Left ventricle myocardium superior (tissue), 1 donor: ENCODE results near the gene POMT1. TPM values are rescaled to one million over a fixed set of nuclear protein-coding genes. Genes with fewer than 3 reads are reported as not detected.
"Not testable (repeated sequence)": the region's sequence is repeated elsewhere in the genome, so short reads cannot be mapped to it uniquely, and the experiment has no call there.

Source experiments
- ATAC-seq: fragments of 200-7000 bp; cut with Tn5 transposase; one replicate; pipeline ENCODE4 v1.9.1; 2020; ENCODE audit warnings: mild to moderate bottlenecking, moderate library complexity
- DNase-seq: peaks from one replicate; pipeline ENCODE4 v3.0.0-alpha.2; 2020
- intact Hi-C: fragments of 100-400 bp; cut with micrococcal nuclease; formaldehyde crosslinking; loops from one replicate; pipeline ENCODE4 v1.11.0; 2022
- total RNA-seq: library from RNA; stranded (reverse); fragmentation: NEBNext Ultra II Directional; extraction: Animal tissue kit (Norgen Biotek cat#: 25700); gene quantifications from one replicate; pipeline ENCODE4 v1.2.1, GENCODE V29; 2021
- donor health status: DM: no; HTN: yes; CAD: no; lungs with severe emphysema.

The POMT1 gene
- total RNA-seq, 1 donor from 2014 or later: 19.9 TPM

DNA sequence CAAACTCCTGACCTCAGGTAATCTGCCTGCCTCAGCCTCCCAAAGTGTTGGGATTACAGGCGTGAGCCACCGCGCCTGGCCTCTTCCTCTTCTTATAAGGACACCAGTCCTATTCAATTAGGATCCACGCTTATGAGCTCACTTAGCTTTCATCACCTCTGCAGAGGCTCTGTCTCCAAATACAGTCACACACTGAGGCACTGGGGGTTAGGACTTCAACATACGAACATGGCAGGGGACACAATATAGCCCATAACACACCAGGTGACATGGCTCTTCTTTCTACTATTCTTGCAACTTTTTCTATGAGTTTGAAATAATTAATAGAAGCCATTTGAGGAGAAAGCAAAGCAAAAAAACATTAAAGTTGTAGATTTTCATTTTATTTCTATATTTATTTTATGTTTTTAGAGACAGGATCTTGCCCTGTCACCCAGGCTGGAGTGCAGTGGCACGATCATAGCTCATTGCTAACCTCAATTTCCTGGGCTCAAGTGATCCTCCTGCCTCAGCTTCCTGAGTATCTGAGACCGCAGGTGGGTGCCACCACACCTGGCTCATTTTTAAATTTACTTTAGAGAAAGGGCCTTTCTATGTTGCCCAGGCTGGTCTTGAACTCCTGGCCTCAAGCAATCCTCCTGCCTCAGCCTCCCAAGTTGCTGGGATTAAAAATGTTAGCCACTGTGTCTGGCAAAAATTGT is 36.7 kb downstream of the POMT1 start:
- intact Hi-C loops: no loop called here
- ATAC-seq: no peak
- DNase-seq: no peak

GRCh38 chr9:131543141-131543540 is 40.4 kb downstream of the POMT1 start:
- intact Hi-C loops: no loop called here
- ATAC-seq (no peak), DNase-seq (no peak)

GRCh38 chr9:131545003-131545785 is 42.5 kb downstream of the POMT1 start, which contains the start of gene PRRT1B:
Gene PRRT1B, plus strand, starts transcription at chr9:131545523. Its CDS starts 93 bp downstream, at chr9:131545616.
- no peak for DNase-seq
- intact Hi-C loops: no loop called here
- ATAC-seq: peak; percentile 28

GRCh38 chr9:131545786-131546335 is 43.1 kb downstream of the POMT1 start:
- intact Hi-C loops: no loop called here
- ATAC-seq: no peak

GRCh38 chr9:131546336-131547084 is 43.8 kb downstream of the POMT1 start:
- no peak for DNase-seq
- ATAC-seq: no peak
- intact Hi-C loops: no loop called here

More at GRCh38 chr9:131545786-131546335, 43.1 kb downstream of the POMT1 start:
- no peak for DNase-seq

- DNase-seq, ATAC-seq, intact Hi-C loops: not testable (repeated sequence)
Observed at GRCh38 chr9:131549186-131549585, 46.5 kb downstream of the POMT1 start.

DNA sequence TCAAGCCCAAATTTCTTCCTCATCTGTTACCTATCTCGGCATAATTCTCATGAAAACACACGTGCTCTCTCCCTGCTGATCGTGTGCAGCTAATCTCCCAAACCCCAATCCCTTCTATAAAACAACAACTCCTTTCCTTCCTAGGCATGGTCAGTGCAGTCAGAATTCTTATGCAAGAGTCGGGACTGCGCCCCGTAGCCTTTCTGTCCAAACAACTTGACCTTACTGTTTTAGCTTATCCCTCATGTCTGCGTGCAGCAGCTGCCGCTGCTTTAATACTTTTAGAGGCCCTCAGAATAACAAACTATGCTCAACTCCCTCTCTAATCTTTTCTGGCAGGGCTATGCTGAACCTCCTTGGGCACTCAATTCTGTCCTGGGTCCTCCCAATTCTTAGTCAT is 47.7 kb downstream of the POMT1 start:
- intact Hi-C loops, DNase-seq, ATAC-seq: not testable (repeated sequence)

GRCh38 chr9:131552030-131552429 is 49.3 kb downstream of the POMT1 start:
- no peak for DNase-seq
- intact Hi-C loops: no loop called here
- ATAC-seq: no peak

- DNase-seq (no peak), ATAC-seq (no peak)
- intact Hi-C loops: no loop called here
Observed at GRCh38 chr9:131554087-131554842, 51.5 kb downstream of the POMT1 start.

- ATAC-seq (no peak), DNase-seq (no peak)
- intact Hi-C loops: no loop called here
Observed at GRCh38 chr9:131554843-131555351, 52.2 kb downstream of the POMT1 start.

GRCh38 chr9:131555841-131556673 is 53.3 kb downstream of the POMT1 start:
- intact Hi-C loops: no loop called here
- no peak for ATAC-seq
- no peak for DNase-seq

GRCh38 chr9:131557855-131558548 is 55.3 kb downstream of the POMT1 start:
- ATAC-seq: no peak
- DNase-seq: no peak
- intact Hi-C loops: no loop called here

GRCh38 chr9:131559421-131560000 is 56.8 kb downstream of the POMT1 start:
- DNase-seq: no peak
- intact Hi-C loops: no loop called here
- ATAC-seq: no peak

- ATAC-seq (no peak), DNase-seq (no peak)
- intact Hi-C loops: no loop called here
Observed at GRCh38 chr9:131562032-131562959, 59.6 kb downstream of the POMT1 start.

DNA sequence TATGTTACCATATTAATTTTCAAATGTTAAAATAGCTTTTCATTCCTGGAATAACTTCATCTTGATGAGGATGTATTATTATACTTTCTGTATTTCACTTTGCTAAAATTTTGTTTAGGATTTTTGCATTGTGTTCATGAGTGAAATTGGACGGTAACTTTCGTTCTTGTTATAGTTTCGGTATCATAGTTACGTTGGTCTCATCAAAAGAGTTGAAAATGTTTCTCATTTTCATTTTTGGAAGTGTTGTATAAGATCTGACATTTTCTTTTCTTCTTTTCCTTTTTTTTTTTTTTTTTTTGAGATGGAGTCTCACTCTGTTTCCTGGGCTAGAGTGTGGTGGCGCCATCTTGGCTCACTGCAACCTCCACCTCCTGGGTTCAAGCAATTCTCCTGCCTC is 62.7 kb downstream of the POMT1 start:
- DNase-seq (no peak), ATAC-seq (no peak)
- intact Hi-C loops: no loop called here

- no peak for ATAC-seq
- intact Hi-C loops: no loop called here
- DNase-seq: no peak
Observed at GRCh38 chr9:131566158-131566557, 63.4 kb downstream of the POMT1 start.
